ENCODE results near the gene RBFOX2.

RBFOX2 gene

GRCh38 chr22:35838855-35839576 is 189.6 kb downstream of the RBFOX2 start:
- TF ChIP-seq, protein P1, sequence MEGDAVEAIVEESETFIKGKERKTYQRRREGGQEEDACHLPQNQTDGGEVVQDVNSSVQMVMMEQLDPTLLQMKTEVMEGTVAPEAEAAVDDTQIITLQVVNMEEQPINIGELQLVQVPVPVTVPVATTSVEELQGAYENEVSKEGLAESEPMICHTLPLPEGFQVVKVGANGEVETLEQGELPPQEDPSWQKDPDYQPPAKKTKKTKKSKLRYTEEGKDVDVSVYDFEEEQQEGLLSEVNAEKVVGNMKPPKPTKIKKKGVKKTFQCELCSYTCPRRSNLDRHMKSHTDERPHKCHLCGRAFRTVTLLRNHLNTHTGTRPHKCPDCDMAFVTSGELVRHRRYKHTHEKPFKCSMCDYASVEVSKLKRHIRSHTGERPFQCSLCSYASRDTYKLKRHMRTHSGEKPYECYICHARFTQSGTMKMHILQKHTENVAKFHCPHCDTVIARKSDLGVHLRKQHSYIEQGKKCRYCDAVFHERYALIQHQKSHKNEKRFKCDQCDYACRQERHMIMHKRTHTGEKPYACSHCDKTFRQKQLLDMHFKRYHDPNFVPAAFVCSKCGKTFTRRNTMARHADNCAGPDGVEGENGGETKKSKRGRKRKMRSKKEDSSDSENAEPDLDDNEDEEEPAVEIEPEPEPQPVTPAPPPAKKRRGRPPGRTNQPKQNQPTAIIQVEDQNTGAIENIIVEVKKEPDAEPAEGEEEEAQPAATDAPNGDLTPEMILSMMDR (IDR thresholded peaks at IDR 0.05; ENCODE audit: low read depth, low read length): peak; percentile 57
- peak; percentile 79 to 84 for DNase-seq (ENCODE audit: low read depth in 2 of 2)
- H3K4me3 ChIP-seq (replicated peaks in 1 of 2; ENCODE audit: low read depth in 2 of 2, low read length in 2 of 2): peak overlapping the region; percentile 53 to 64

GRCh38 chr22:35837101-35837727 is 191.4 kb downstream of the RBFOX2 start:
- H3K4me3 ChIP-seq (replicated peaks in 1 of 2; ENCODE audit: low read depth in 2 of 2, low read length in 2 of 2): peak overlapping the region; percentile 31 to 35
- TF ChIP-seq, protein P1 (IDR thresholded peaks at IDR 0.05; ENCODE audit: low read depth, low read length): no peak
- peak; percentile 18 to 19 for DNase-seq (ENCODE audit: low read depth in 2 of 2)

- H3K4me3 ChIP-seq (replicated peaks in 1 of 2; ENCODE audit: low read depth in 2 of 2, low read length in 2 of 2): peak overlapping the region; percentile 31 to 38
- DNase-seq (ENCODE audit: low read depth in 2 of 2): peak; percentile 85 to 91
- TF ChIP-seq, protein P1 (IDR thresholded peaks at IDR 0.05; ENCODE audit: low read depth, low read length): no peak
These were observed 192.5 kb downstream of the RBFOX2 start for GRCh38 chr22:35835998-35836691.

DNA sequence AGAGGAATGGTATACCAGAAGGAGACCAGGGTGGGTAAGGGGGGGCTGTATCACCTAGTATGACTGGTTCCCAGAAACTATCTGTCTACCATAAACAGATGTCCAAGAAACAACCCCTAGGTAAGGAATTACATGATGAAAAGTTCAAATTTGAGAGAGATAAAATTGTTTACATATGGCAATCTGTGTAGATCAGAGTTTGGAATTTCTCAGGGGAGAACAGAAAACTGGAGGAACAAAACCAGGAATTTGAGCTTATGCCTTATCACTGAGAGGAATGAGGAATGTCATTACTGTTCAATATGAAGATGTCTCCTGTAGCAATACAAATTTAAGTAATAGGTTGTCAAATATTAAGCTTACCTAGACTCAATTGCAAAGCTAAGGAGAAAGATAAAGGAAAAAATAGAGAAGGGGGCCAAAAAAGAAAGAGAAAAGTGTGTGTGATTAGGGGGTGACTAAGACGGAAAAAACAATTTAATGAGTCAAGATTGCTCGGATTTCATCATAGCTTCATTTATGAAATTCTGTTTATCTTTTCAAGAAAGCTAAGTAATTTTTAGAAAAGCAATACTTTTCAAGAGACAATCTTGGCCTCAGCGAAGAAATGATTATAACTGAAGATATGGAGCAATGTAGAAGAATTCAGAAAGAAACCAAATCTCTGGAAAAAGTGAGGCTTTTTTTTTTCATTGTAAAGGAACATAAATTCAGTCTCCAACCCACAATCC is 193.2 kb downstream of the RBFOX2 start:
- peak overlapping the region; percentile 31 to 38 for H3K4me3 ChIP-seq (replicated peaks in 1 of 2; ENCODE audit: low read depth in 2 of 2, low read length in 2 of 2)
- TF ChIP-seq, protein P1 (IDR thresholded peaks at IDR 0.05; ENCODE audit: low read depth, low read length): no peak
- DNase-seq (ENCODE audit: low read depth in 2 of 2): peak in 1 of 2 donors; percentile 75

GRCh38 chr22:35834061-35834460 is 194.6 kb downstream of the RBFOX2 start:
- TF ChIP-seq, protein P1 (IDR thresholded peaks at IDR 0.05; ENCODE audit: low read depth, low read length): no peak
- peak overlapping the region in 1 of 2 donors; percentile 2 for H3K4me3 ChIP-seq (replicated peaks in 1 of 2; ENCODE audit: low read depth in 2 of 2, low read length in 2 of 2)
- DNase-seq (ENCODE audit: low read depth in 2 of 2): no peak

GRCh38 chr22:35830305-35830704 is 198.3 kb downstream of the RBFOX2 start:
- H3K4me3 ChIP-seq (replicated peaks in 1 of 2; ENCODE audit: low read depth in 2 of 2, low read length in 2 of 2): no peak overlapping the region
- DNase-seq (ENCODE audit: low read depth in 2 of 2): no peak
- TF ChIP-seq, protein P1 (IDR thresholded peaks at IDR 0.05; ENCODE audit: low read depth, low read length): no peak
